ENCODE results near the gene DTX2.
"Not testable (repeated sequence)": the region's sequence is repeated elsewhere in the genome, so short reads cannot be mapped to it uniquely, and the experiment has no call there.

The DTX2 gene

DNA sequence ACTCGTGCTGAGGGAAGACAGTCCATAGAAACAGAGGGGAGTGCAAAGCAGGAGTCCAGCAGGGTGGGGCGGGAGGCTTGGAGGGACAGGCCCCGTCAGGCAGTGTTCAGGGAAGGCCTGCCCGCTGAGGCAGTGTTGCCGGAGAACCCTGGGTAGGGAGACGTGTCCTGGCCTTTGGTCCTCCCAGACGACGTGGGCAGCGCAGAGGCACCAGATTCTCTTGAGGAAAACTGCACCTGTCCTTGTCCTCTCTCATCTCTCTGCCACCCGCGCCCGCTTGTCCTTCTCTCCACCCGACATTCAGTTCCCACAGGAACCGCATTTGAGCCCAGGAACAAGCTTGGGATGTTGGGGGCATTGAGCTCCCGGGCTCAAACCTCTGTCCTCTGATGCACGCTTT is 34.2 kb downstream of the DTX2 start:
- not testable (repeated sequence) for DNase-seq

DNA sequence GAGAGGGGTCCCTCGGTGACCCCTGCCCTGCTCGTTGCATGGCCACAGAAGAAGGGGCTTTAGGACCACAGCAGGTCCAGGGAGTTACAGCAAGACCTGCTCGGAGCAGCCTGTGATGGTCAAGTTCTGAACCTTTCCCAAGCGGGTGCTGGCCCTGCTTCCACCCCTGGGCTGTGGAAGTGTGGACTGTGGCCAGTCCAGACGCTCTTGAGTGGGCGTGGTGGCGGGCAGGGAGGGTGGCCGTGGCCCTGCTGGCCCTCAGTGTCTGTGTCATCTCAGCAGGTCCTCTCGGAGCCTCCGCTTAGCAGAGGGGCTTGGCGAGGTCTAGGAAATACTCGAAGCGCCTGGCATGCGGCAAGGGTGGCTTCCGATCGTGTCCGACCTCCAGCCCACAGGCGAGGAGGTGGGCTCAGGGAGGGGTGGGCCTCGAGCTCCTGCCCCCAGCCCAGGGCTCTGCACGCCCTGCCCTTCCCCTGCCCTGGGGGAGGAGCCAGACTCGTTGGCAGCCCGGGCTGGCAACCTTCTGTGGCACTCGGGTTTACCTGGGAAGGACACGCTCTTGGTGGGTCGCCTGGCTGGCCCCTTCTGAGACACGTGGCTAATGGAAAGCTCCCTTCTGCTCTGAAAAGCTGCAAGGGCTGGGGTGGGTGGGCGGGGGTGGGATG is 36.5 kb downstream of the DTX2 start:
- DNase-seq = not testable (repeated sequence)

DNA sequence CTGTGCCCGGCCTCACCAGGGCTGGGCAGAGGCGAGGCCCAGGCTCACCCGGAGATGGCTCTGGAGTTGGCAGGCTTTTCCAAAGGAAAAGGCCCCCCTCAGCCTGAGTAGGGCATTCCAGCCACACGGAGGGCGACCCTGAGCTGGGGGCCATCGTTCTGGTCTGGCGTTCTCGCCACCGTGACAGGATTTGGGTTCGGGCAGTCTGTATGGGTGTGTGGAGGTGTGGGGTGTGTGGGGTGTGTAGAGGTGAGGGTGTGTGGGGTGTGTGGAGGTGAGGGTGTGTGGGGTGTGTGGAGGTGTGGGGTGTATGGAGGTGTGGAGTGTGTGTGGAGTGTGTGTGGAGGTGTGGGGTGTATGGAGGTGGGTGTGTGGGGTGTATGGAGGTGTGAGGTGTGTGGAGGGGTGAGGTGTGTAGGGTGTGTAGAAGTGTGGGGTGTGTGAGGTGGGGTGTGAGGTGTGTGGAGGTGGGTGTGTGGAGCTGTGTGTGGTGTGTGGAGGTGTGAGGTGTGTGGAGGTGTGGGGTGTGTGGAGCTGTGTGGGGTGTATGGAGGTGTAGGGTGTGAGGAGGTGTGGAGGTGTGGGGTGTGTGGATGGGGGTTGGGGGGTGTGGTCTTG is 37.2 kb downstream of the DTX2 start:
- not testable (repeated sequence) for DNase-seq

DNA sequence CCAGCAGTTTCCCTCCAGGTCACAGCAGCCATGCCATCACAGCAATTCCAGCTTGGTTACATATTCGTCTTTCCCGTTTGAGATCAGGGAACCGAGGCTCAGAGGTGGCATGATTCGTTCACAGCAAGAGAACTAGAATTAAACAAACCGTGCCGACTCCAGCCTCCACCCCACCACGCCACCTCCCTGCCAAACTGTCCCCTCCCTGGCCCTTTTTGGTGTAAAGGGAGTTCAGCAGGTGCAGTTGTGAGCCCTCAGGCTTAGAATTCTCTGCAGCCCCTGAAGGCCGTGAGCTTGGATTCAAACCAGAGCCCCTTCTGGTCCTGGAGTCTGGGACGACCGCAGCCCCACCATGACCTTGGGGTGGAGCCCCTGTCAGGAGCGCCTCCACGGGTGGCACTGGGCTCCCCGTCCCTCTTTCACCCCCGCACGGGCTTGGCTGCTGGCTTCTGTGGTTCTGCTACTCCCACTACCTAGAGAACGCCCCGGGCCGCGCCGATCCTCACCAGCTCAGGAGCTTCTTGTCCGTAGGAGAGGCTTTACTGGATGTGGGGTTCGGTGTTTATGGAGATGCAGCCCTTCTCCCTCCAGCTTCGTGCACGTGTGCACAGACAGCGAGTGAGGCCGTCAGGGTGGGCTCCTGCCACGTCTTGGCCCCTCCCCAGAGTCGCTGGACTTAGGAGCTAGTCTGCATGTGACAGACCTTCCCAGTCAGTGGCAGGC is 37.9 kb downstream of the DTX2 start:
- DNase-seq = not testable (repeated sequence)

DNA sequence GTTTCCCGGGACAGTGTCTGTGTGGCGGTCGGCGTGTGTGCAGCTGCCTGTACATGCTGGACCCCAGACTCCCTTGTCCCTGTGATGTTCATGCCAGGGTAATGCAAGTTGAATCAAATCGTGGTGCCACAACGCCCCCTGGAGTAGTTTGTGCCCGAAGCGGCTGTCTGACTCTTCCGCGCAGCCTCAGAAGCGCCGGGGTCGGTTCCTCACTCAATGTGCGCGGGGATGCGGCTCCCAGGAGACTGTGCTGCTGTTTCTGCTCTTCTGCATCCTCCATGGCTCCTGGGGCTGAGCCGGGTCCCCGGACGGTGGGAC is 38.4 kb downstream of the DTX2 start:
- DNase-seq = not testable (repeated sequence)

DNA sequence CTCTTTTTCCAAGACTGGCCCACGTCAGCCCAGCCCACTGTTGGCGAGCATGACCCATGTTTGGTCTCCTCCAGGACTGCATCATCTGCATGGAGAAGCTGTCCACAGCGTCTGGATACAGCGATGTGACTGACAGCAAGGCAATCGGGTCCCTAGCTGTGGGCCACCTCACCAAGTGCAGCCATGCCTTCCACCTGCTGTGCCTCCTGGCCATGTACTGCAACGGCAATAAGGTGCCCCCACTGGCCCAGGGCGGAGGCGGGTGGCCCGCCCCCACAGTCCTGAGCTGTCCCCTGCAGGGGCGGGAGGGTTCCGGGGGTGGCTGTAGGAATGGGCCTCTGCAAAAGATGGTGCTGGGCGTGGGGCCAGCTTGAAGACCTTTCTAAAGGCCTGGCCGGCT is 40.7 kb downstream of the DTX2 start:
- DNase-seq = not testable (repeated sequence)

DNA sequence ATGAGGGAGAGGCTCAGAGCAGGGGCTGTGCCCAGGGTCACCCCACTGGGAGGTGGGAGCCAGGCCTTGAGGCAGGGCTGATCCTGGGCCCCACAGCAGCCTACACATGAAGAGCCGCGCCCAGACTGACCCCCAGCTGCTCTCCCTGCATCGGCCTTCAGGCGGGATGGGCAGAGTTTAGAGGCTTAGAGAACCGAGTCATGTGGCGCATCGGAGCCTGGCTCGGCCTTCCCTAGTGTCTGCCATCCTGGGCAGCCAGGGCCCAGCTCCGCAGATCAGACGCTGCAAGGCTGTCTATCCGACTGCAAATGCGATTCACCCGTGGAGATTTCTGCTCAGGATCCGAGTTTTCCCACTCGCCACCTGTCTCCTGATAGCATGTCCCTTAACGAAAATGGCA is 41.3 kb downstream of the DTX2 start:
- not testable (repeated sequence) for DNase-seq

DNA sequence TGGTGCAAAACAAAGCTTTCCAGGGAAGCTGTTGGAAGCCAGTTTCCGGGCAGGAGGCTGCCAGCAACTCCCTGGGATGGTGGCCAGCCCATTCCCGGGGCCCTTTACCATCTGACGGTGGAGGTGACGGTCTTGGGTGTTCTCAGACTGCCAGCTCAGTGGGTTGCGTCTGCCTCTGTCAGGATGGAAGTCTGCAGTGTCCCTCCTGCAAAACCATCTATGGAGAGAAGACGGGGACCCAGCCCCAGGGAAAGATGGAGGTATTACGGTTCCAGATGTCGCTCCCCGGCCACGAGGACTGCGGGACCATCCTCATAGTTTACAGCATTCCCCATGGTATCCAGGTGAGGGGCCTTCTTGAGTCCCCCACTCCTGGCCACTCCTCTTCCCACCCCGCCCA is 41.7 kb downstream of the DTX2 start:
- DNase-seq = not testable (repeated sequence)

DNA sequence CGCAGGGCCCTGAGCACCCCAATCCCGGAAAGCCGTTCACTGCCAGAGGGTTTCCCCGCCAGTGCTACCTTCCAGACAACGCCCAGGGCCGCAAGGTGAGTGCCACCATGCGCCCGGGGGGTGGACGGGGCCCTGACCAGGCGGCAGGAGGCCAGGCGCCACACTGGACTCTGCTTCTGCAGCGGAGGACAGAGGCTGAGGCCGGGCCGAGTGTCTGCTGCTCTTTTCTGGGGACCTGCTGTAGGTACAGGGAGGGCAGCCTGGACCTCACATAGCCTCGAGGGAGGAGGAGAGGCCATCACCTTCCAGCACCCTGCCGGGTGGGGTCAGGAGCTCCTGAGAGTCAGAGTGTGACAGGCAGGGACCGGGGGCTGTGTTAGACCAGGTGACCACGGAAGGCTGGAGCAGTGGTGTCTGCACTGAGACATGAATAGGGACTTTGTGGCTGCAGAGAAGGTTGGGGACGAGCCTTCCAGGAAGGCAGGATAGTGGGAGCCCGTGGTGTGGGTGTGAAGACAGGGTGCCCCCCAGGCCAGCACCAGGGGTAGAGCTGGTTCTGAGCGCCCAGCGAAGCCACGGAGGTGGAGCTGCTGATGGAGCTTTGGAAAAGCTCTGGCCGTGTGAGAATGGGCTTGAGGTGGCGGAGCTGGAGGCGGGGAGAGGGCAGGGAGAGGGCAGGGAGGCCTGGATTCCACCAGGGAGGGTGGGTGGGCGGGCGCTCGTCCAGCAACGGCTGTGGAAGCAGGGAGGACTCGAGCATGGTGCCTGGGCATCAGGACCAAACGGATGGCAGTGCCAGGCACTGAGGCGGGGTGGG is 43.0 kb downstream of the DTX2 start:
- not testable (repeated sequence) for DNase-seq

DNA sequence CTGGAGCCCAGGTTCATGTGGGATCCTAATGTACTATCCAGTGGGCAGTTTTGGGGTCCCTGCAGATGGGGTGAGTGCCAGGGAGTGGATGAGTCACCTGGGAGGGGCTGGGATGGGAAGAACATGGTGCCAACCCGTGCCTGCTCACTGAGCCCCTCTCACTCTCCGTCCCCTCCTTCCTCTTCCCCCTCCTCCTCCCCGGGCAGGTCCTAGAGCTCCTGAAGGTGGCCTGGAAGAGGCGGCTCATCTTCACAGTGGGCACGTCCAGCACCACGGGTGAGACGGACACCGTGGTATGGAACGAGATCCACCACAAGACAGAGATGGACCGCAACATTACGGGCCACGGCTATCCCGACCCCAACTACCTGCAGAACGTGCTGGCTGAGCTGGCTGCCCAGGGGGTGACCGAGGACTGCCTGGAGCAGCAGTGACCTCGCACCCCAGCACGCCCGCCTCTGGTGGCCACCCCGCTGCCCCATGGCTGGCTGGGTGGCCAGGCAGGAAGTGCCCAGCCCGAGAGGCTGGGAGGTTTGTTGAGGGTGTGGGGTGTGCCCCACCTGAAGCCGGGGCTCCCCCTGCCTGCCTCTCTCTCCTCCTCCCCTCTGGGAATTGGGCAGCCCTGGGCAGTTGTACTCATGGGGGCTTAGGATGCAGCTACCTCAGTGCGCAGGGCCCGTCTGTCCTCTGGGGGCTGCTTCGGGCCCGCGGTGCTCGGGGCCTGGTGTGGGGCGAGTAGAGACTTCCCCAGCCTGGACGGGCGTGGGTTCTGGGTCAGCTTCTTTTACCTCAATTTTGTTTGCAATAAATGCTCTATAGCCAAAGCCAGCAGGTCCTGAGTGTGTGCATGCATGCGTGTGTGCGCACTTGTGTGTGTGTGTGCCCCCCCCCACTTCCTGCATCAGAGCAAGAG is 43.9 kb downstream of the DTX2 start:
- no peak for DNase-seq

DNA sequence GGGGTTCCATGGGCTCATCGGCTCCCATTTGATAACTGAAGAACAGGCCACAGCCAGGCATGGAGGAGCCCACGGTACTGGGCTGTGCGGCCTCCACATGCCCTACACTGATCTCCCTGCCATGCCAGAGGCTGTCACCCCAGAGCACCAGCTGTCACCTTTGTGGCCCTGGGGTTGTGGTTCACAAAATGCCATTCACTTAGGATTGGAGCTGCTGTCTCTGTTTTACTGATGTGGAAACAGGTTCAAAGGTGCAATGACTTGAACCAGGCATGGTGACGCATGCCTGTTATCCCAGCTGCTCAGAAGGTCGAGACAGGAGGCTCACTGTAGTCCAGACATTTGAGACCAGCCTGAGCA is 44.6 kb downstream of the DTX2 start:
- DNase-seq = no peak

DNA sequence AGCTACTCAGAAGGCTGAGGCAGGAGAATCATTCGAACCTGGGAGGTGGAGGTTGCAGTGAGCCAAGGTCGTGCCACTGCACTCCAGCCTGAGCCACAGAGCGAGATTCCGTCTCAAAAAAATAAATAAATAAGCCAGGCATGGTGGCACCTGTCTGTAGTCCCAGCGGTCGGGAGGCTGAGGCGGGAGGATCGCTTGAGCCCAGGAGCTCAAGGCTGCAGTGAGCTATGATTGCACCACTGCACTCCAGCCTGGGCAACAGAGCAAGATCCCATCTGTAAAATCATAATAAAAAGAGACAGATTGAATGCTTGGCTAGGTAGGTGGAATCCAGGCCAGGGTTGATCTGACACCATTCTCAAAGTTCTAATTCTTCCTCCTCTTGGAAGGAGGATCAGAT is 45.1 kb downstream of the DTX2 start:
- DNase-seq = not testable (repeated sequence)

DNA sequence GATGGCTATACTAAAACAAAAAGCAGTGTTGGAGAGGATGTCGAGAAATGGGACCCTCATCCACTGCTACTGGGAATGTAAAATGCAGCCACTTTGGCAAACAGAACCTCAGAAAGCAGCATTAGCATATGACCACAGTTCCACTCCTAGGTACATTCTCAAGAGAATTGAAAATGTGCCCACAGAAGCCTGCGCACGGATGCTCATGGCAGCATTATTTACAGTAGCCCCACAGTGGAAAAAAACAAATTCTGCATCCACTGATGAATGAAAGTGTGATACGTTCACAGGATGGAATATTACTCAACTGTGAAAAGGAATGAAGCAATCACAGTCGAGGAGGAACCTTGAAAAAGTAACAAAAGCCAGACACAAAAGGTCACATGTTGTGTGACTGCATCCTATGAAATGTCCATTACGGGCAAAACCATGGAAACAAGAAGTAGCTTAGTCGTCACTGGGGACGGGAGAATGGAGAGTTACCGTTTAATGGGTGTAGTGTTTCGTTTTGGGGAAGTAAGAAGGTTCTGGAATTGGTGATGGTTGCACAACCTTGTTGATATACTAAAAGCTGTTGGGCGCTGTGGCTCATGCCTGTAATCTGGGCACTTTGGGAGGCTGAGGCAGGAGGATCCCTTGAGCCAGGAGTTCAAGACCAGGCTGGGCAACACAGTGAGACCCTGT is 46.4 kb downstream of the DTX2 start:
- no peak for DNase-seq

DNA sequence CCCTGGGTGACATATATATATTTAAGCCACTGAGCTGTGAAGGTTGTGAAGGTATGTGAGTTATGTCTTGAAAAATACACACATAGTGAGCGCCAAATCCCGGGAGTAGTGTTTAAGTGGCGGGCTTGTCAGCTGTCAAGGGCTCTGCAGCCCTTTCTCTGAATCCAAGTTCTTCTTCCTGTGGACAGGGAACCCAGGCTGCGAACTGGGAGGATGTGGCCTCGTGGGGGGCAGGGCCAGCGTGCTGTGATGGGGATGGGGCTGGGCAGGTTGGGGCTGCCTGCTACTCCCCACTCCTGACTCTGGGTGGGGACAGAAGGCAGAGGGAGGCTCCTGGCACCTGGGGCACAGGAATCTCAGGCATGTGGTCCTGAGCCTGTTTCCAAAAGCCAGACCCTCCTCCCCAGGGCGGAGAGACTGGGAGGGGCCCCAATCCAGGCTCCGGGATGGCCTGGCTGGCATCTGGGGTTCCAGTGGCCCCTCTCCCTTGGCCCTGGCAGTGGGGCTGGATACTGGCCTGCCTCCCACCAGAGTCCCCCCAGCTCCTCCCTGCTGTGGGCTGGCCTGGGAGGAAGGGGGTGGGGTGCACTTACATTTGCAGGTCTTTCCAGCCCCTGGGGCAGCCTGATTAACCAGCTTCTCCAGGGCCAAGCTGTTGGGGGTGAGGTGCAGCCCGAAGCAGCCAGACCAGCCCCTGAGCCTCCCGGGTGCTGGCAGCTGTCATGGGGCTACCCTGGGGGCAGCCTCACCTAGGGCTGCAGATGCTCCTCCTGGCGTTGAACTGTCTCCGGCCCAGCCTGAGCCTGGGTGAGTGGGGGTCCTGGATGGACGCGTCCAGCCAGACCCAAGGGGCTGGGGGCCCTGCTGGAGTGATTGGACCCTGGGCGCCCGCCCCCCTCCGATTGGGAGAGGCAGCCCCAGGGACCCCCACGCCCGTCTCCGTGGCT is 48.7 kb downstream of the DTX2 start, which contains the start of gene UPK3B:
TSS of gene UPK3B (plus strand) at position 622 of the 947 bp plus-strand sequence. CDS start at position 723, 101 bp downstream.
- DNase-seq = no peak

DNA sequence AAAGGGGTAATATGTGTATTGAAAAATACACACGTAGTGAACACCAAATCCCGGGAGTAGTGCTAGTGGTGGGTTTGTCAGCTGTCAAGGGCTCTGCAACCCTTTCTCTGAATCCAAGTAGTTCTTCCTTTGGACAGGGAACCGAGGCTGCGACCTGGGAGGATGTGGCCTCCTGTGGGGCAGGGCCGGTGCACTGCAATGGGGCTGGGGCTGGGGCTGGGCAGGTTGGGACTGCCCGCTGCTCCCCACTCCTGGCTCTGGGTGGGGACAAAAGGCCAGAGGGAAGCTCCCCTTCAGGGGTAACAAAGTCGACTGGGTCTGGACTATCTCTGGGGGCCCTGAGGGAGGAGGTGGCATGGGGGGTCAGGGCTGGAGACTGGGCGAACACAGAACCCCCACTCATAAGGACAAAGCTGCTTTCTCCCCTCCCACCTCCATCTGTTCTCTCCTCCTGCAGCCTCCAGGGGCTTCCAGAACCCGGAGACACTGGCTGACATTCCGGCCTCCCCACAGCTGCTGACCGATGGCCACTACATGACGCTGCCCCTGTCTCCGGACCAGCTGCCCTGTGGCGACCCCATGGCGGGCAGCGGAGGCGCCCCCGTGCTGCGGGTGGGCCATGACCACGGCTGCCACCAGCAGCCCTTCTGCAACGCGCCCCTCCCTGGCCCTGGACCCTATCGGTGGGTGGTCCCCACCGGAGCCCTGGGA is 49.8 kb downstream of the DTX2 start:
- not testable (repeated sequence) for DNase-seq

DNA sequence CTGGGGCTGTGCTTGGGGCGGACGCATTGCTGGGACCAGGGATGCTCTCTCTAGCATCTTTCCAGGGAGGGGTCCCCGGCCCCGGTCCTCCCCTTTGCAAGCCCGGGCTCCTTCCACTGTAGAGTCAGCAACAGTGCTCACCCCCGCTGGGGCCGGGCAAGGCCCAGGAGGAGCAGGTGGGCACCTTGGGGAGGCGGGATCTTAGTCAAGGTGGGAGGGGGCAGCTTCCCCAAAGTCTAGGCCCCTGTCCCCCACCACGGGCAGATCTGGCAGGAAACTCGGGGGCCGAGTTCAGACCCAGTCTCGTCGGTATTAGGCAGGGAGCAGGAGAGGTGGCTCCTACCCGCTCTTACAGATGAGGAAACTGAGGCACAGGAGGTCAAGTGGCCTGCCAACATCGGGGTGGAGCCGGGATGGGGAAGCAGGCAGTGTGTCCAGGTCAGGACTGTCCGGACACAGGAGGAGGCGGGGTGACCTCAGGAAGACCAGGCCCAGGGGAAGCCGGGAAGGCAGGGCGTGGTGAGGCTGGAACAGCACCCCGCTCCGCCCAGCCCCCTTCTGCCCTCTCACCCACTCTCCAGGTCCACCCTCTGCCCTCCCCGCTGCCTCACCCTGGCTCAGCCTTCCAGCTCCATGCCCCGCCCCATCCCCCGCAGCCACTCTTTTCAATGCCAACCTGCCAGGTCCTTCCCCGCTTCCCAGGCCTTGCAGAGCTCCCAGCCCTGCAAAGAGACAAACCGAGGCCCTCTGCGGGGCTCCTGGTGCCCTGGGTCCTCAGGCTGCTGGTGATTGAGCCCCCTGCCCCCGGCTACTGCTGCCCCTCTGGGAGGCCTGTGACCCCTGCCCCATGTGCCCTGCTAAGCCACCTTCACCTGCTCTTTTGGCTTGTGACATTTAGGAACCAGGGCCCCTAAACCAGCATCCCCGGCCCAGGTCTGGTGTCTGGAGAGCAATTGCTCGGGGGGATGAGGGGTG is 50.7 kb downstream of the DTX2 start:
- not testable (repeated sequence) for DNase-seq

DNA sequence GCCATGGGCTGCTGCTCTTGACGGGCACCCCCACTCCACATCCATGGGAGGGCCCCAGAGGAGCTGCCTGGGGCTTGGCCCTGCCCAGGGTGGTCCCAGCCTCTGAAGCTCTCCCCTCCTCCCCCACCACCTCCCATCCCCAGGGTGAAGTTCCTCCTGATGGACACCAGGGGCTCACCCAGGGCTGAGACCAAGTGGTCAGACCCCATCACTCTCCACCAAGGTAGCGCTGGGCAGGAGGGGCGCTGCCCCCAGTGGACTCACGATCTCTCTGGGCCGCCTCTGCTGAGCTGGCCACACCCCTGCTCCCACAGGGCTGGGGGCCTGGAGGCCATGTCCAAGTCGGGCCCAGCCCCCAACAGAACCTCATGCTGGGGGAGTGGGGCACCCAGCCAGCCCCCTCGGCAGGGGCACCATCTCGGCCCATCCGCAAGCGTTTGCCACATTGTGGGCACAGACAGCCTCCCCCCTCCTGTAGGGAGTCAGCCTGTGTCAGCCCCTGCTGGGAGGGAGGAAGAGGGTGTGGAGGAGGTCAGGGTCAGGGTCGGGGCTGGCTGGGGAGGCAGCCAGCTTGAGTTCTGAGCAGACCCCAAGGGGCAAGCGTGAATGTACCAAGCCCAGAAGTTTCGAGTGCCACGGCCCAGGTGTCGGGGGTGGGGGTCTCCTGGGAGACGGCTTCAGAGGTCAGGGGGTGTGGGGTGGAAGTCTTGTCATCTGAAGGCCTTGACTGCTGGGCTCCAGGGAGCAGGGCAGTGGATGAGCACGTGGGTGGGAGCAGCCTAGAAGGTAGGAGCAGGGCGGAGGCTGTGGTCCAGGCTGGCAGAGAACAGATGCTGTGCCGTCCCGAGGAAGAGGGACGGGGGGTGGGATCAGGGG is 51.7 kb downstream of the DTX2 start:
- DNase-seq = no peak

Measured in activated naive CD4-positive, alpha-beta T cell (primary cell).